ENCODE data around the gene TSPAN3.

GRCh38 chr15:77099741-77100463, 29.0 kb upstream of the TSPAN3 start:
- TF ChIP-seq FOS (IDR thresholded peaks at IDR 0.05; ENCODE audit: borderline replicate concordance, insufficient read depth, low read length) (no peak), CTCF (IDR thresholded peaks at IDR 0.05; ENCODE audit: extremely low read depth in 1 of 2, insufficient read depth in 1 of 2, low read depth in 1 of 2, low read length in 2 of 2) (no peak), EZH2 (IDR thresholded peaks at IDR 0.05; ENCODE audit: borderline replicate concordance, low read depth, low read length, severe bottlenecking) (no peak), MAX (IDR thresholded peaks at IDR 0.05; ENCODE audit: insufficient read depth, insufficient read length) (no peak), POLR2A (IDR thresholded peaks at IDR 0.05; ENCODE audit: low read depth, low read length) (no peak), POLR2AphosphoS5 (IDR thresholded peaks at IDR 0.05; ENCODE audit: insufficient read depth, low read depth, low read length) (no peak)

Measured in endothelial cell of umbilical vein (primary cell).